ENCODE data around the gene RALY. TPM values are rescaled to one million over a fixed set of nuclear protein-coding genes. Genes with fewer than 3 reads are reported as not detected.

The RALY gene
- total RNA-seq, 1 experiment from 2014 or later, result 219 TPM

GRCh38 chr20:34037767-34038166, 44.1 kb downstream of the RALY start:
- BruUV-seq (replicated peaks), result no TSS peak
- CTCF ChIA-PET, result interaction anchor here (0.5 kb wide), 1 partner anchor 579 kb away, joined by 3 read pairs; no protein-coding TSS in a partner anchor
- POLR2A ChIA-PET (ENCODE audit: unreplicated experiment), result no interaction called here

GRCh38 chr20:34040300-34040995, 46.7 kb downstream of the RALY start:
- H3K9me2 ChIP-seq (ENCODE audit: insufficient read depth), result no peaks in the 10 kb centered on the region
- intact Hi-C loops (cut with micrococcal nuclease; ENCODE audit: unreplicated experiment), result no loop called here
- H3F3A ChIP-seq (ENCODE audit: insufficient read depth, low read depth), result no peaks in the 10 kb centered on the region
- H3K4me1 ChIP-seq (replicated peaks; ENCODE audit: insufficient read depth), result no peaks in the 10 kb centered on the region
- POLR2A ChIA-PET (ENCODE audit: unreplicated experiment), result no interaction called here
- H3K79me2 ChIP-seq (ENCODE audit: low read depth), result peaks cover 70% of the 10 kb centered on the region
- no peaks in the 10 kb centered on the region for H3K36me3 ChIP-seq (ENCODE audit: low read depth)
- TF ChIP-seq CTCF (conservative IDR thresholded peaks at IDR 0.05) (no peak), EZH2 (IDR thresholded peaks at IDR 0.05; ENCODE audit: low read depth) (no peak)
- H3K4me3 ChIP-seq, result no peak overlapping the region
- peaks cover 26% of the 10 kb centered on the region for H4K20me1 ChIP-seq (ENCODE audit: insufficient read depth)
- no peak overlapping the region for H2AFZ ChIP-seq
- no TSS peak for BruUV-seq (replicated peaks)
- no peaks in the 10 kb centered on the region for H3K27me3 ChIP-seq (ENCODE audit: insufficient read depth, low read depth)
- CTCF ChIA-PET, result no interaction called here
- DNase-seq, result no peak
- H3K27ac ChIP-seq, result no peak overlapping the region
- H3K4me2 ChIP-seq, result no peak overlapping the region
- H3K9me3 ChIP-seq (ENCODE audit: insufficient read depth, low read depth), result no peaks in the 10 kb centered on the region

More at GRCh38 chr20:34037767-34038166, 44.1 kb downstream of the RALY start:
- no peak for DNase-seq
- TF ChIP-seq EZH2 (IDR thresholded peaks at IDR 0.05; ENCODE audit: low read depth), result no peak
- TF ChIP-seq CTCF (conservative IDR thresholded peaks at IDR 0.05), result no peak
- Histone ChIP-seq H3K27me3 (ENCODE audit: insufficient read depth, low read depth) (no peaks in the 10 kb centered on the region), H2AFZ (no peak overlapping the region), H3K36me3 (ENCODE audit: low read depth) (no peaks in the 10 kb centered on the region), H3K4me2 (no peak overlapping the region), H3K4me1 (replicated peaks; ENCODE audit: insufficient read depth) (no peaks in the 10 kb centered on the region), H3F3A (ENCODE audit: insufficient read depth, low read depth) (no peaks in the 10 kb centered on the region), H3K79me2 (ENCODE audit: low read depth) (peaks cover 67% of the 10 kb centered on the region), H3K27ac (no peak overlapping the region), H4K20me1 (ENCODE audit: insufficient read depth) (peaks cover 20% of the 10 kb centered on the region), H3K4me3 (no peak overlapping the region), H3K9me2 (ENCODE audit: insufficient read depth) (no peaks in the 10 kb centered on the region), H3K9me3 (ENCODE audit: insufficient read depth, low read depth) (no peaks in the 10 kb centered on the region)
- intact Hi-C loops (cut with micrococcal nuclease; ENCODE audit: unreplicated experiment), result no loop called here

- Histone ChIP-seq H2AFZ (no peak overlapping the region), H3F3A (ENCODE audit: insufficient read depth, low read depth) (no peaks in the 10 kb centered on the region), H3K27me3 (ENCODE audit: insufficient read depth, low read depth) (no peaks in the 10 kb centered on the region), H3K27ac (no peak overlapping the region), H3K36me3 (ENCODE audit: low read depth) (no peaks in the 10 kb centered on the region), H3K79me2 (ENCODE audit: low read depth) (peaks cover 63% of the 10 kb centered on the region), H3K9me2 (ENCODE audit: insufficient read depth) (no peaks in the 10 kb centered on the region), H3K4me2 (no peak overlapping the region), H4K20me1 (ENCODE audit: insufficient read depth) (peaks cover 26% of the 10 kb centered on the region), H3K4me1 (replicated peaks; ENCODE audit: insufficient read depth) (no peaks in the 10 kb centered on the region), H3K4me3 (no peak overlapping the region), H3K9me3 (ENCODE audit: insufficient read depth, low read depth) (no peaks in the 10 kb centered on the region)
- intact Hi-C loops (cut with micrococcal nuclease; ENCODE audit: unreplicated experiment), result no loop called here
- no TSS peak for BruUV-seq (replicated peaks)
- TF ChIP-seq CTCF (conservative IDR thresholded peaks at IDR 0.05) (no peak), EZH2 (IDR thresholded peaks at IDR 0.05; ENCODE audit: low read depth) (no peak)
- ChIA-PET CTCF (no interaction called here), POLR2A (ENCODE audit: unreplicated experiment) (no interaction called here)
- DNase-seq, result no peak
Measured at GRCh38 chr20:34041226-34041625, 47.5 kb downstream of the RALY start.
